GM12878 (cell line): Measurements from ENCODE around the gene ARAP1. TPM values are rescaled to one million over a fixed set of nuclear protein-coding genes. Genes with fewer than 3 reads are reported as not detected.

ENCODE experiments used
- ATAC-seq: fragments of 200-7000 bp; cut with Tn5 transposase; 3 replicates; pipeline ENCODE4 v1.9.1; 2020; ENCODE audit warnings: mild to moderate bottlenecking, moderate library complexity
- BruUV-seq: library from RNA; stranded (reverse); fragments of 400-500 nt; replicated peaks from 2 replicates; lab custom pipeline; 2021; lab: Mats Ljungman, UMichigan
- CTCF ChIA-PET: fragments of 300-600 bp; sonication (Branson Sonifier 250); formaldehyde crosslinking; extraction: SDS; loops from one replicate; lab custom pipeline; 2021; ENCODE audit warnings: inconsistent platforms; lab: Yijun Ruan, JAX
- POLR2A ChIA-PET: fragments of 350-600 bp; formaldehyde crosslinking; extraction: SDS; loops from one replicate; lab custom pipeline; 2021; ENCODE audit warnings: inconsistent platforms; lab: Charles Lee
- RAD21 ChIA-PET: fragments of 300-600 bp; sonication (Branson Sonifier 250); formaldehyde crosslinking; loops from one replicate; lab custom pipeline; 2023; ENCODE audit warnings: antibody characterized with exemption; ENCODE audit not compliant: unreplicated experiment; lab: Charles Lee
- SMC1A ChIA-PET: fragments of 300-600 bp; sonication (Branson Sonifier 250); formaldehyde crosslinking; loops from one replicate; lab custom pipeline; 2023; ENCODE audit not compliant: unreplicated experiment, uncharacterized antibody; lab: Charles Lee
- DNase-seq: peaks from one replicate; pipeline ENCODE4 v3.0.0-alpha.2; 2011; ENCODE audit warnings: low read depth, low spot score
- FAIRE-seq: peaks from 3 replicates; lab custom pipeline; 2011; peaks lifted over from hg19 to GRCh38; lab: Jason Lieb, UNC
- H2AFZ ChIP-seq: 2 replicates; pipeline ENCODE4 v1.6.0; 2011; ENCODE audit warnings: low read depth, low read length, control low read depth; ENCODE audit not compliant: control insufficient read depth
- H3K27ac ChIP-seq: 2 replicates; pipeline ENCODE4 v1.5.1; 2011; ENCODE audit warnings: control low read depth; ENCODE audit not compliant: control insufficient read depth, insufficient read depth
- H3K27me3 ChIP-seq, 2 experiments: replicated peaks in 1 of 2; 2 replicates each; pipeline versions ENCODE4 v1.6.0 to v1.6.1; 2011; ENCODE audit warnings: low read length in 1 of 2; ENCODE audit not compliant: control insufficient read depth in 2 of 2, insufficient read depth in 2 of 2
- H3K36me3 ChIP-seq, 2 experiments: 2 replicates each; pipeline ENCODE4 v1.5.1; 2011; ENCODE audit warnings: low read length in 1 of 2; ENCODE audit not compliant: control insufficient read depth in 2 of 2, insufficient read depth in 2 of 2
- H3K4me1 ChIP-seq: 2 replicates; pipeline ENCODE4 v1.6.1; 2011; ENCODE audit warnings: mild to moderate bottlenecking, low read length, moderate library complexity, mixed read lengths; ENCODE audit not compliant: control insufficient read depth, insufficient read depth
- H3K4me2 ChIP-seq: 2 replicates; pipeline ENCODE4 v1.6.0; 2011; ENCODE audit warnings: control low read depth; ENCODE audit not compliant: control insufficient read depth, insufficient read depth
- H3K4me3 ChIP-seq: fragments of 200-600 bp; sonication (generic); 2 replicates; pipeline ENCODE4 v1.5.1; 2016
- H3K79me2 ChIP-seq: 2 replicates; pipeline ENCODE4 v1.6.0; 2011; ENCODE audit warnings: low read length; ENCODE audit not compliant: control insufficient read depth, insufficient read depth
- H3K9ac ChIP-seq: 2 replicates; pipeline ENCODE4 v1.8.0; 2011; ENCODE audit warnings: low read length, control low read depth, mixed read lengths; ENCODE audit not compliant: control insufficient read depth, insufficient read depth
- H3K9me3 ChIP-seq: replicated peaks from 3 replicates; pipeline ENCODE4 v1.5.1; 2011; ENCODE audit warnings: mild to moderate bottlenecking, low read length; ENCODE audit not compliant: control insufficient read depth, insufficient read depth
- H4K20me1 ChIP-seq: 2 replicates; pipeline ENCODE4 v1.6.0; 2011; ENCODE audit not compliant: control insufficient read depth, insufficient read depth
- BMI1 ChIP-seq: fragments of 450-650 bp; IDR thresholded peaks from 2 replicates; pipeline ENCODE4 v1.6.1; 2016; ENCODE audit warnings: mild to moderate bottlenecking, moderate library complexity, borderline replicate concordance
- EZH2 ChIP-seq: IDR thresholded peaks from 2 replicates; pipeline ENCODE4 v1.6.1; 2012; ENCODE audit warnings: low read depth, mild to moderate bottlenecking, control low read depth, inconsistent platforms, low read length, borderline replicate concordance; ENCODE audit not compliant: control insufficient read depth
- FOXK2 ChIP-seq: fragments of 450-650 bp; IDR thresholded peaks from 2 replicates; pipeline ENCODE4 v1.6.1; 2017; ENCODE audit warnings: mild to moderate bottlenecking, moderate library complexity
- IKZF1 ChIP-seq: fragments of 450-650 bp; conservative IDR thresholded peaks from 2 replicates; pipeline ENCODE4 v1.6.1; 2017; ENCODE audit warnings: antibody characterized with exemption, mild to moderate bottlenecking
- KAT2A ChIP-seq: conservative IDR thresholded peaks from 2 replicates; pipeline ENCODE4 v1.6.1; 2011; ENCODE audit warnings: low read depth, low read length; ENCODE audit not compliant: control insufficient read depth
- MTA2 ChIP-seq: fragments of 450-650 bp; IDR thresholded peaks from 2 replicates; pipeline ENCODE4 v1.6.1; 2016; ENCODE audit warnings: low read depth, mild to moderate bottlenecking, moderate library complexity
- MXI1 ChIP-seq: fragments of 150-350 bp; IDR thresholded peaks from 2 replicates; pipeline ENCODE4 v1.6.1; 2011; ENCODE audit warnings: low read depth, mild to moderate bottlenecking, inconsistent platforms, low read length, improper control_type of control experiment
- MYC ChIP-seq: IDR thresholded peaks from 2 replicates; pipeline ENCODE4 v1.6.1; 2011; ENCODE audit warnings: mild to moderate bottlenecking, low read length, moderate library complexity, inconsistent platforms; ENCODE audit not compliant: insufficient read depth, insufficient replicate concordance, insufficient read length, severe bottlenecking
- PAX8 ChIP-seq: fragments of 450-650 bp; IDR thresholded peaks from 2 replicates; pipeline ENCODE4 v1.6.1; 2017; ENCODE audit warnings: mild to moderate bottlenecking, moderate library complexity
- POLR2AphosphoS2 ChIP-seq: IDR thresholded peaks from 2 replicates; pipeline ENCODE4 v1.6.1; 2011; ENCODE audit warnings: low read depth, mild to moderate bottlenecking, low read length, improper control_type of control experiment, moderate library complexity
- RAD21 ChIP-seq: IDR thresholded peaks from 2 replicates; pipeline ENCODE4 v1.6.1; 2011; ENCODE audit warnings: mild to moderate bottlenecking, low read depth, low read length, moderate library complexity; ENCODE audit not compliant: insufficient read depth
- RB1 ChIP-seq: fragments of 450-650 bp; formaldehyde crosslinking; IDR thresholded peaks from 2 replicates; pipeline ENCODE4 v1.6.1; 2017; ENCODE audit warnings: mild to moderate bottlenecking, borderline replicate concordance
- RCOR1 ChIP-seq: conservative IDR thresholded peaks from 2 replicates; pipeline ENCODE4 v1.6.1; 2012; ENCODE audit warnings: low read depth, low read length, improper control_type of control experiment
- SIX5 ChIP-seq: IDR thresholded peaks from 2 replicates; pipeline ENCODE4 v1.6.1; 2011; ENCODE audit warnings: mild to moderate bottlenecking, low read depth, low read length, moderate library complexity; ENCODE audit not compliant: severe bottlenecking
- SPI1 ChIP-seq: IDR thresholded peaks from 2 replicates; pipeline ENCODE4 v1.6.1; 2011; ENCODE audit warnings: low read depth, mild to moderate bottlenecking, low read length, moderate library complexity, borderline replicate concordance; ENCODE audit not compliant: insufficient read depth
- ZBED1 ChIP-seq: IDR thresholded peaks from 2 replicates; pipeline ENCODE4 v1.6.1; 2016; ENCODE audit warnings: borderline replicate concordance
- ZNF384 ChIP-seq: IDR thresholded peaks from 2 replicates; pipeline ENCODE4 v1.6.1; 2012; ENCODE audit warnings: low read depth, mild to moderate bottlenecking, low read length, improper control_type of control experiment, borderline replicate concordance
- ZNF622 ChIP-seq: fragments of 450-650 bp; IDR thresholded peaks from 2 replicates; pipeline ENCODE4 v1.6.1; 2017; ENCODE audit warnings: mild to moderate bottlenecking, inconsistent platforms
- WGBS: methylation state at CpG from one replicate; pipeline ENCODE4 v1.1.6; 2016; ENCODE audit warnings: low lambda C conversion rate; ENCODE audit not compliant: insufficient replicate concordance, insufficient coverage; ENCODE audit errors: missing lambda C conversion rate; 5-methylcytosine and 5-hydroxymethylcytosine counted together
- in situ Hi-C: fragments of 300-500 bp; cut with MboI; formaldehyde crosslinking; loops from 9 replicates; pipeline ENCODE4 v1.14.3; 2018; ENCODE audit warnings: mixed read lengths
- intact Hi-C: fragments of 100-400 bp; cut with micrococcal nuclease; formaldehyde crosslinking; loops from one replicate; pipeline ENCODE4 v1.14.2; 2022; ENCODE audit not compliant: unreplicated experiment
- polyA plus RNA-seq, 11 experiments: library from polyadenylated mRNA; depleted of rRNA in 4 of 11; unstranded in 6 of 11; stranded (reverse) in 5 of 11; fragments of >200 nt; fragmentation: Nextera tagmentation in 4 of 11; fragmentation: Illumina TruSeq in 1 of 11; extraction: Ambion mirVana in 4 of 11; extraction: Trizol in 1 of 11; gene quantifications; 1 replicate in 1 of 11; 2 replicates in 10 of 11; pipeline versions ENCODE4 v1.2.1 to v1.2.3, GENCODE V29; 2011 to 2016; ENCODE audit warnings: inconsistent platforms in 2 of 11, missing spikeins in 2 of 11, low read depth in 1 of 11
- total RNA-seq, 4 experiments: library from RNA; depleted of rRNA in 3 of 4; stranded (reverse); fragments of >200 nt in 3 of 4; fragmentation: Illumina TruSeq in 1 of 4; extraction: Trizol in 1 of 4; gene quantifications; 2 replicates each; pipeline versions ENCODE4 v1.2.1 to v1.2.3, GENCODE V29; 2013 to 2021

The ARAP1 gene
- total and polyA plus RNA-seq, 10 of the 15 experiments (the other 5 are each of a cell fraction or from before 2014, with no cell fraction given) = 0.55 to 102 (median 51.0) TPM

DNA sequence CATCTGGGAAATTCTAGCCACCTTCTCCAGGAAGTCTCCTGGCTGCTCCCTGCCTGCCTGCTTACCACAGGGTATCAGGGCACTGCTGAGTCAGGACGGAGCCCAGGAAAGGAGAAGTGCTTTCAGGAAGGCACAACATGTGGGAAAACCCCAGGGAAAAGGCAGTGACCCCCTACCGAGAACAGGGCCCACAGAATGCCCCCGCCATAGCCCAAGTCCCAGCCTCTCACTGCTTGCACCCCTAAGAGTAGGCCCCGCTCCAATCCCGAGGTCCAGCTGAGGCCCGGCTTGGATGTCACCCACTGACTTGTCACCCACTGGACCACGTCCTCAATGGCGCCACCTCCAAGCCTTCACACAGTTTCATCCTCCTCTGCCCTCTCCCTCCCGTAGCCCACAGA is 34.1 kb downstream of the ARAP1 start:
- intact Hi-C loops = no loop called here
- FAIRE-seq = no peak
- Histone ChIP-seq H3K36me3 (peaks cover 24 to 32% of the 10 kb centered on the region in 2 experiments), H3K9me3 (no peaks in the 10 kb centered on the region), H3K27ac (no peak overlapping the region), H4K20me1 (peaks cover 8% of the 10 kb centered on the region), H3K4me3 (no peak overlapping the region), H3K4me2 (no peak overlapping the region; the same call in 1 of the 2 replicates), H3K27me3 (no peaks in the 10 kb centered on the region), H3K9ac (no peak overlapping the region; the same call in 1 of the 2 replicates), H3K4me1 (peaks cover 35% of the 10 kb centered on the region), H2AFZ (no peak overlapping the region), H3K79me2 (peaks cover 69% of the 10 kb centered on the region)
- ChIA-PET POLR2A (interaction anchor here (1.0 kb wide), 2 partner anchors 37 to 75 kb away, joined by 3 read pairs; no protein-coding TSS in a partner anchor), CTCF (interaction anchor here (0.6 to 18.4 kb wide), 7 partner anchors 8 to 287 kb away, joined by 3 to 469 read pairs (median 4); partner anchors contain the start of genes ARAP1, ATG16L2 and STARD10), RAD21 (interaction anchor here (1.3 to 2.0 kb wide), 3 partner anchors 10 to 76 kb away, joined by 3 to 5 read pairs (median 4); partner anchors contain the start of gene STARD10), SMC1A (no interaction called here)
- WGBS = 59% methylated on average over 9 of the region's 9 CpGs
- ATAC-seq = no peak
- in situ Hi-C loops = no loop called here
- TF ChIP-seq RB1 = no peak
- no peak for TF ChIP-seq POLR2AphosphoS2
- no peak for TF ChIP-seq ZNF622
- no peak for TF ChIP-seq SIX5
- TF ChIP-seq ZBED1 = no peak
- TF ChIP-seq FOXK2 = no peak
- peak; percentile 44; the same call in 1 of the 2 replicates for TF ChIP-seq SPI1
- no peak for TF ChIP-seq RCOR1
- no peak for TF ChIP-seq MYC
- no peak for TF ChIP-seq MTA2
- TF ChIP-seq PAX8 = no peak
- no peak for TF ChIP-seq MXI1
- TF ChIP-seq RAD21 = no peak
- TF ChIP-seq KAT2A = no peak
- TF ChIP-seq IKZF1 = peak; percentile 26; the same call in 1 of the 2 replicates
- TF ChIP-seq EZH2 = no peak
- no peak for TF ChIP-seq ZNF384
- TF ChIP-seq BMI1 = no peak
- BruUV-seq = no TSS peak
- DNase-seq = no peak
